IMR-90 (cell line): ENCODE measurements around the gene ADAP2. TPM values are rescaled to one million over a fixed set of nuclear protein-coding genes. Genes with fewer than 3 reads are reported as not detected.

Experiments used
- ATAC-seq: fragments of 200-7000 bp; cut with Tn5 transposase; 2 replicates; pipeline ENCODE4 v1.9.1; 2020; ENCODE audit warnings: low read depth, mild to moderate bottlenecking, moderate library complexity
- BruUV-seq: library from RNA; stranded (reverse); fragments of 400-500 nt; replicated peaks from 2 replicates; lab custom pipeline; 2021; lab: Mats Ljungman, UMichigan
- CTCF ChIA-PET: fragments of 300-600 bp; formaldehyde crosslinking; extraction: SDS; loops from one replicate; lab custom pipeline; 2021; ENCODE audit warnings: antibody characterized with exemption; lab: Yijun Ruan, JAX
- POLR2A ChIA-PET: fragments of 300-600 bp; sonication (Branson Sonifier 250); formaldehyde crosslinking; loops from one replicate; lab custom pipeline; 2022; ENCODE audit warnings: antibody characterized with exemption; ENCODE audit not compliant: unreplicated experiment; lab: Charles Lee
- DNase-seq: peaks from one replicate; pipeline ENCODE4 v3.0.0; 2013
- H2AFZ ChIP-seq: replicated peaks from 2 replicates; pipeline ENCODE3; 2013; ENCODE audit warnings: low read length, mild to moderate bottlenecking; ENCODE audit not compliant: poor library complexity
- H2AK5ac ChIP-seq: 2 replicates; pipeline ENCODE4 v1.6.1; 2013; ENCODE audit warnings: low read depth, low read length, inconsistent platforms
- H2AK9ac ChIP-seq: replicated peaks from 2 replicates; pipeline ENCODE3; 2013; ENCODE audit warnings: mild to moderate bottlenecking, low read depth, low read length, moderate library complexity; ENCODE audit not compliant: poor library complexity
- H2BK120ac ChIP-seq: 2 replicates; pipeline ENCODE4 v1.6.1; 2013; ENCODE audit warnings: low read depth, low read length, inconsistent platforms
- H2BK15ac ChIP-seq: 3 replicates; pipeline ENCODE4 v1.6.1; 2013; ENCODE audit warnings: low read depth, low read length, inconsistent platforms
- H2BK20ac ChIP-seq: 2 replicates; pipeline ENCODE4 v1.6.1; 2013; ENCODE audit warnings: low read depth, mild to moderate bottlenecking, inconsistent platforms, low read length, moderate library complexity
- H2BK5ac ChIP-seq: 2 replicates; pipeline ENCODE4 v1.6.1; 2013; ENCODE audit warnings: mild to moderate bottlenecking, low read depth, low read length, inconsistent platforms; ENCODE audit not compliant: poor library complexity, severe bottlenecking
- H3K14ac ChIP-seq: replicated peaks from 2 replicates; pipeline ENCODE4 v1.6.1; 2013; ENCODE audit warnings: low read depth, low read length, inconsistent platforms
- H3K18ac ChIP-seq: 2 replicates; pipeline ENCODE4 v1.6.1; 2013; ENCODE audit warnings: low read depth, low read length, control low read depth
- H3K23ac ChIP-seq: 2 replicates; pipeline ENCODE4 v1.6.1; 2013; ENCODE audit warnings: low read depth, low read length, inconsistent platforms
- H3K27ac ChIP-seq: 2 replicates; pipeline ENCODE4 v1.5.1; 2013; ENCODE audit warnings: mild to moderate bottlenecking, control low read depth, low read length; ENCODE audit not compliant: insufficient read depth
- H3K27me3 ChIP-seq: 2 replicates; pipeline ENCODE4 v1.6.1; 2013; ENCODE audit warnings: low read length; ENCODE audit not compliant: control insufficient read depth, insufficient read depth
- H3K36me3 ChIP-seq: 2 replicates; pipeline ENCODE4 v1.6.1; 2013; ENCODE audit warnings: low read length, mixed read lengths; ENCODE audit not compliant: control insufficient read depth, insufficient read depth
- H3K4ac ChIP-seq: 2 replicates; pipeline ENCODE4 v1.6.1; 2013; ENCODE audit warnings: low read depth, low read length, inconsistent platforms
- H3K4me1 ChIP-seq: 2 replicates; pipeline ENCODE4 v1.6.1; 2013; ENCODE audit warnings: low read length, mixed read lengths; ENCODE audit not compliant: control insufficient read depth, insufficient read depth
- H3K4me2 ChIP-seq: 2 replicates; pipeline ENCODE4 v1.6.1; 2013; ENCODE audit warnings: low read depth, mild to moderate bottlenecking, control low read depth, low read length, moderate library complexity
- H3K4me3 ChIP-seq: 2 replicates; pipeline ENCODE4 v1.5.1; 2013; ENCODE audit warnings: low read depth, mild to moderate bottlenecking, control low read depth, low read length, moderate library complexity; ENCODE audit not compliant: insufficient read depth
- H3K56ac ChIP-seq: 2 replicates; pipeline ENCODE4 v1.6.1; 2013; ENCODE audit warnings: low read length, inconsistent platforms; ENCODE audit not compliant: insufficient read depth; ENCODE audit errors: extremely low read depth
- H3K79me1 ChIP-seq, 2 experiments: 2 replicates each; pipeline ENCODE4 v1.6.1; 2013; ENCODE audit warnings: low read length in 2 of 2, inconsistent platforms in 1 of 2, low read depth in 1 of 2
- H3K9ac ChIP-seq: 2 replicates; pipeline ENCODE4 v1.6.1; 2013; ENCODE audit warnings: low read depth, low read length, control low read depth
- H3K9me1 ChIP-seq: 2 replicates; pipeline ENCODE4 v1.6.1; 2013; ENCODE audit warnings: low read length, inconsistent platforms; ENCODE audit not compliant: insufficient read depth
- H3K9me3 ChIP-seq: 2 replicates; pipeline ENCODE4 v1.6.1; 2013; ENCODE audit warnings: low read length; ENCODE audit not compliant: control insufficient read depth, insufficient read depth
- H4K20me1 ChIP-seq: 2 replicates; pipeline ENCODE4 v1.6.1; 2013; ENCODE audit warnings: low read length, inconsistent platforms; ENCODE audit not compliant: insufficient read depth
- H4K5ac ChIP-seq: 2 replicates; pipeline ENCODE4 v1.6.1; 2013; ENCODE audit warnings: mild to moderate bottlenecking, low read depth, low read length, control low read depth
- H4K8ac ChIP-seq, 2 experiments: 2 replicates each; pipeline ENCODE4 v1.6.1; 2013; ENCODE audit warnings: low read depth in 2 of 2, low read length in 2 of 2, control low read depth in 1 of 2, inconsistent platforms in 1 of 2
- H4K91ac ChIP-seq: 2 replicates; pipeline ENCODE4 v1.6.1; 2013; ENCODE audit warnings: low read depth, low read length, inconsistent platforms; ENCODE audit not compliant: insufficient read depth
- BHLHE40 ChIP-seq: fragments of 150-350 bp; IDR thresholded peaks from 2 replicates; pipeline ENCODE4 v1.6.1; 2016; ENCODE audit warnings: mild to moderate bottlenecking, low read depth, low read length
- CEBPB ChIP-seq: IDR thresholded peaks from 2 replicates; pipeline ENCODE4 v1.6.1; 2012; ENCODE audit warnings: low read depth, low read length, improper control_type of control experiment
- CTCF ChIP-seq: conservative IDR thresholded peaks from 2 replicates; pipeline ENCODE4 v1.5.1; 2012; ENCODE audit warnings: mild to moderate bottlenecking, low read depth, low read length, improper control_type of control experiment
- ELK1 ChIP-seq: fragments of 150-350 bp; IDR thresholded peaks from 2 replicates; pipeline ENCODE4 v1.6.1; 2016; ENCODE audit warnings: low read depth, mild to moderate bottlenecking, low read length, moderate library complexity, borderline replicate concordance
- MAFK ChIP-seq: IDR thresholded peaks from 2 replicates; pipeline ENCODE4 v1.6.1; 2012; ENCODE audit warnings: low read depth, low read length, improper control_type of control experiment
- MAZ ChIP-seq: IDR thresholded peaks from 2 replicates; pipeline ENCODE4 v1.6.1; 2012; ENCODE audit warnings: low read depth, mild to moderate bottlenecking, low read length, improper control_type of control experiment, moderate library complexity, borderline replicate concordance
- MXI1 ChIP-seq: IDR thresholded peaks from 2 replicates; pipeline ENCODE4 v1.6.1; 2012; ENCODE audit warnings: low read depth, mild to moderate bottlenecking, low read length, moderate library complexity, borderline replicate concordance
- NFE2L2 ChIP-seq: fragments of 150-350 bp; IDR thresholded peaks from 2 replicates; pipeline ENCODE4 v1.6.1; 2016; ENCODE audit warnings: low read depth, mild to moderate bottlenecking, low read length
- POLR2A ChIP-seq: IDR thresholded peaks from 2 replicates; pipeline ENCODE4 v1.6.1; 2012; ENCODE audit warnings: mild to moderate bottlenecking, low read depth, low read length
- RCOR1 ChIP-seq: IDR thresholded peaks from 2 replicates; pipeline ENCODE4 v1.6.1; 2012; ENCODE audit warnings: mild to moderate bottlenecking, low read length, improper control_type of control experiment; ENCODE audit not compliant: insufficient replicate concordance
- RFX5 ChIP-seq: IDR thresholded peaks from 2 replicates; pipeline ENCODE4 v1.8.0; 2012; ENCODE audit warnings: low read depth, mild to moderate bottlenecking, low read length, moderate library complexity
- SMC3 ChIP-seq: fragments of 150-350 bp; IDR thresholded peaks from 2 replicates; pipeline ENCODE4 v1.6.1; 2016; ENCODE audit warnings: low read depth, mild to moderate bottlenecking, antibody characterized with exemption, low read length, moderate library complexity
- WGBS, 2 experiments: methylation state at CpG; one replicate each; pipeline versions ENCODE4 v1.1.5 to v1.1.7; 2013; ENCODE audit warnings: missing lambda C conversion rate in 2 of 2; ENCODE audit not compliant: insufficient read length in 1 of 2; ENCODE audit errors: extremely low coverage in 2 of 2; 5-methylcytosine and 5-hydroxymethylcytosine counted together
- dilution Hi-C: fragments of 300-500 bp; cut with HindIII; formaldehyde crosslinking; loops from one replicate; pipeline ENCODE4 v1.14.3; 2018; ENCODE audit warnings: low sequenced_read_pairs; ENCODE audit not compliant: unreplicated experiment
- in situ Hi-C: fragments of 300-500 bp; cut with MboI; formaldehyde crosslinking; loops from 3 replicates; pipeline ENCODE4 v1.14.3; 2019; ENCODE audit warnings: low sequenced_read_pairs, inconsistent platforms, mixed read lengths
- intact Hi-C: fragments of 100-400 bp; cut with micrococcal nuclease; formaldehyde crosslinking; loops from 2 replicates; pipeline ENCODE4 v1.10.0; 2022
- polyA plus RNA-seq, 3 experiments: library from polyadenylated mRNA; depleted of rRNA; stranded (reverse); fragments of >200 nt; gene quantifications; 2 replicates each; pipeline ENCODE4 v1.2.3, GENCODE V29; 2012; ENCODE audit warnings: low replicate concordance in 1 of 3
- total RNA-seq: library from RNA; depleted of rRNA; stranded (reverse); fragments of >200 nt; gene quantifications from 2 replicates; pipeline ENCODE4 v1.2.3, GENCODE V29; 2012

Gene ADAP2
- total and polyA plus RNA-seq, 2 of the 4 experiments (the other 2 are of a cell fraction): 0.90 to 1.2 TPM

- Histone ChIP-seq H4K20me1 (no peaks in the 10 kb centered on the region), H2BK5ac (no peak overlapping the region), H3K9me3 (no peaks in the 10 kb centered on the region), H3K4me2 (no peak overlapping the region), H3K14ac (no peak overlapping the region), H3K79me1 (peaks cover 15 to 30% of the 10 kb centered on the region in 2 experiments), H2AK9ac (no peak overlapping the region), H3K56ac (no peak overlapping the region), H3K9me1 (no peaks in the 10 kb centered on the region), H3K4me3 (no peak overlapping the region), H3K23ac (no peak overlapping the region), H3K27me3 (no peaks in the 10 kb centered on the region), H3K27ac (no peak overlapping the region), H2BK20ac (no peak overlapping the region), H2BK120ac (no peak overlapping the region), H3K9ac (no peak overlapping the region), H3K18ac (no peak overlapping the region), H4K8ac (no peak overlapping the region), H3K36me3 (no peaks in the 10 kb centered on the region), H3K4me1 (peaks cover 4% of the 10 kb centered on the region; the same call in 1 of the 2 replicates), H2AK5ac (no peak overlapping the region), H3K4ac (no peak overlapping the region), H2BK15ac (no peak overlapping the region), H2AFZ (no peak overlapping the region), H4K5ac (no peak overlapping the region), H4K91ac (no peak overlapping the region)
- no TSS peak for BruUV-seq
- ATAC-seq (no peak), DNase-seq (no peak)
- CTCF ChIA-PET: no interaction called here
- in situ Hi-C loops: no loop called here
- dilution Hi-C loops: no loop called here
- TF ChIP-seq MXI1 (no peak), RFX5 (no peak), CTCF (no peak), POLR2A (no peak), CEBPB (no peak), NFE2L2 (no peak), MAFK (no peak), BHLHE40 (no peak), ELK1 (no peak), SMC3 (no peak), MAZ (no peak), RCOR1 (no peak)
- POLR2A ChIA-PET: no interaction called here
- WGBS, 2 experiments: no CpG with 5 or more reads among the region's 3 CpGs
- intact Hi-C loops: loop anchor here (5.0 kb wide), 1 partner anchor 308 kb away; no protein-coding TSS in a partner anchor
Measured at GRCh38 chr17:30908717-30909420, 12.9 kb upstream of the ADAP2 start.
